Naive thymus-derived CD8-positive, alpha-beta T cell (primary cell): Measurements from ENCODE around the gene SHB. TPM values are rescaled to one million over a fixed set of nuclear protein-coding genes. Genes with fewer than 3 reads are reported as not detected.

ENCODE experiments used
- ATAC-seq, 2 donors: fragments of 150-1000 bp; cut with Tn5 transposase in 1 of 2; sonication (Bioruptor Pico), chemical (Tn5 transposase) in 1 of 2; 1 replicate in 1 of 2; 2 replicates in 1 of 2; pipeline ENCODE4 v1.10.0; 2021; ENCODE audit warnings: mild to moderate bottlenecking in 2 of 2, moderate library complexity in 2 of 2
- POLR2A ChIA-PET: fragments of 350-600 bp; sonication (Branson Sonifier 250); formaldehyde crosslinking; loops from one replicate; lab custom pipeline; 2021; ENCODE audit warnings: antibody characterized with exemption; lab: Charles Lee
- DNase-seq, 10 donors: peaks; one replicate each; pipeline versions ENCODE4 v3.0.0 to v3.0.0-alpha.2; 2020 to 2022
- H3K27ac Mint-ChIP-seq, 10 donors: one replicate each; pipeline ENCODE4 v1.8.0; 2020 to 2022; ENCODE audit warnings: mild to moderate bottlenecking in 10 of 10, mixed read lengths in 10 of 10, moderate library complexity in 4 of 10, inconsistent platforms in 1 of 10
- H3K27me3 Mint-ChIP-seq, 5 donors: one replicate each; pipeline ENCODE4 v1.8.0; 2021 to 2022; ENCODE audit warnings: mixed read lengths in 5 of 5
- H3K36me3 Mint-ChIP-seq, 3 donors: one replicate each; pipeline ENCODE4 v1.8.0; 2020 to 2022; ENCODE audit warnings: mixed read lengths in 3 of 3, mild to moderate bottlenecking in 2 of 3, inconsistent platforms in 1 of 3
- H3K4me1 Mint-ChIP-seq, 4 donors: one replicate each; pipeline ENCODE4 v1.8.0; 2021 to 2022; ENCODE audit warnings: mixed read lengths in 4 of 4
- H3K4me3 Mint-ChIP-seq, 10 donors: one replicate each; pipeline ENCODE4 v1.8.0; 2020 to 2022; ENCODE audit warnings: mild to moderate bottlenecking in 10 of 10, mixed read lengths in 10 of 10, moderate library complexity in 6 of 10, inconsistent platforms in 1 of 10
- H3K9me3 Mint-ChIP-seq, 9 donors: one replicate each; pipeline ENCODE4 v1.8.0; 2020 to 2022; ENCODE audit warnings: mixed read lengths in 9 of 9, mild to moderate bottlenecking in 3 of 9, inconsistent platforms in 1 of 9, moderate library complexity in 1 of 9
- polyA plus RNA-seq, 3 donors: library from polyadenylated mRNA; unstranded; fragments of 300-500 nt; fragmentation: Illumina TruSeq; gene quantifications; one replicate each; pipeline ENCODE4 v1.2.3, GENCODE V29; 2021
- total RNA-seq, 8 experiments: library from RNA in 2 of 8; stranded (reverse) in 2 of 8; gene quantifications; one replicate each; pipeline ENCODE4 v1.2.3 and lab custom pipeline; 2021 to 2026

The SHB gene
- total and polyA plus RNA-seq, 5 experiments from 2014 or later: 0.20 to 1.2 (median 0.54) TPM

DNA sequence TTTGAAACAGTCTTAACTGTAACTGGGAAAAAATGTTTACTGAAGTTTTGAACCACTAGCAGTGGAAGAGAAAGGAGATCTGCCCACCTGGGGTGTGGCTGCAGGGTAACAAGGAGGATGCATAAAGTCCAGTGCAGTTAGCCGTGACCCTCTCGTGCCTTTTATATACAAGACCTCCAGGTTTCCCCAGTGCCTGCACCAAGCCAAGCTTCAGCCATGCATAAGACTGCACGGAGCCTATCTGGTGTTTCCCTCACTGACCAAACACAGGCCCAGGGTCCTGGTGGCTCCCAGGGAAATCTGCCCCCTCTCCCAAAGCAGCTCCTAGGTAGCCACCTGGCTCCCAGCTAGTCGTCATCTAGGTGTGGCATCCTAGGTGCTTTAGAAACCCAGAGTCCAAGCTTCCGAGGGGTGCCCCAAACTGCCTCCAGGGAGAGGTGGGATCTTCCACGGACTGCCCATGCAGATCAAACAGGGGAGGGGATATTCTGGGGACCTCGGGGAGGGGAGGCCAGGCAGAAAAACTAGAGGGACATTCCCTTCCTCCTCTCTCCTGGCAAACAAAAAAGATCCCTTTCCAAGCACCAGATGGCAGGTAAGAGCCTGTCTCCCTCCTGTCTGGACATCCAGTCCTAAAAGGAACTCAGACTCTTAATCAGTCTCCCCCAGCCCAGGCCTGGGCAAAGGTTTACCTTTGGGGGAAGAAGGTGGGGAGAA, 2.7 kb downstream of the SHB start:
- Mint-ChIP-seq H3K27me3 (peaks cover 0 to 7% (median 0%) of the 10 kb centered on the region in 5 donors), H3K36me3 (no peaks in the 10 kb centered on the region), H3K4me3 (peak overlapping the region; percentile 69 to 93 (median 86)), H3K27ac (peak overlapping the region in 4 of 10 donors; percentile 27 to 82 (median 56)), H3K9me3 (no peaks in the 10 kb centered on the region), H3K4me1 (peaks cover 17 to 35% (median 26%) of the 10 kb centered on the region in 4 donors)
- POLR2A ChIA-PET: no interaction called here
- no peak for DNase-seq
- ATAC-seq: no peak

DNA sequence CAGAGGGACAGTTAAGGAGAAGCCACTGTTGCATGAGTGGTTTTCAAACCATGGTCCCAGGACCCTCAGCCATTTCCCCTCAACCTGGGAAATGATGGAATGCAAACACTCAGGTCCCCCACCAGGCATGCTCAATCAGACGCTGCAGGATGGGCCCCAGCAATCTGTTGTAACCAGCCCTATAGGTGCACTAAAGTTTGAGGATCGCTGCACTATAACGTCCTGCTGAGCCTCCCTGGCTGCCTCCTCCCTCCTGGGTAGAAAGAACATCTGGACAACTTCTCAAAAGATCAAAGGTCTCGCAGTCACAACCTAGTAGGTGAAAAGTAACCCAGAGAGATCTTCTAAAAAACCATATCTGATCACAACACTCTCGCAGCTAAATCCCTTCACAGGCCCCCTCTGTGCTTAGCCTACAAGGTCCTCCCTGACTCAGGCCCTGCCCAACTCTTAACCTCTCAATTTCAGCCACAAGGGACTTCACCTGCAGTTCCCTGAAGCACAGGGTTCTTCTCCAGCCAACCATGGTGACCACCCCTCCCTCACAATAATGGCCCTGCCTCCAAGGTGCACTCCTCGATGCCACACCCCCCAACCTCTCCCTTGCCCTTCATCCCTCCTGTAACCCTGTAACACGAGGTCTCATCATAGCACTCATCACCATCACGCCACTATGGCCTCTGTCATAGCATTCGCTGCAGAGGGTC, 3.5 kb downstream of the SHB start:
- peak overlapping the region in 1 of 10 donors; percentile 54 for H3K4me3 Mint-ChIP-seq
- H3K4me1 Mint-ChIP-seq: peaks cover 14 to 26% (median 19%) of the 10 kb centered on the region in 4 donors
- H3K27me3 Mint-ChIP-seq: peaks cover 0 to 7% (median 0%) of the 10 kb centered on the region in 5 donors
- DNase-seq (no peak), ATAC-seq (no peak)
- POLR2A ChIA-PET: no interaction called here
- H3K27ac Mint-ChIP-seq: no peak overlapping the region
- no peaks in the 10 kb centered on the region for H3K9me3 Mint-ChIP-seq
- no peaks in the 10 kb centered on the region for H3K36me3 Mint-ChIP-seq

DNA sequence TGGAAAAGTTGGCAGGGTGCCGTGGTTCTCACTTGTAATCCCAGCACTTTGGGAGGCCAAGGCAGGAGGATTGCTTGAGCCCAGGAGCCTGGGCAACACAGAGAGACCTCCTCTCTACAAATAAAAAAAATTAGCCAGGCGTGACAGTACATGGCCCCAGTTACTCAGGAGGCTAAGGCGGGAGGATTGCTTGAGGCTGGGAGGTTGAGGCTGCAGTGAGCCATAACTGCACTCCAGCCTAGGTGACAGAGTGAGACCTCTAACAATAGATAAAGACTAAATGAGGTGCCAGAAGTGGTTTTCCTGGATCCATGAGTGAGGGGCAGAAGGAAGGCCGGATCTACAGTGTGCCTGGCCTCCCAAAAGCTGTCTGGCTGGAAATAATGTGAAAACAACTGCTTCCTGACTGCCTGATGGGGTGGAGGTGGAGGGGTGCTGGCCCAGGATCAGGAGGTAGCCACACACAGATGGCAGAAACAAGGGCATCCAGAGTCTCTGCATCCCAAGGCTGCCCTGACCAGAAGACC, 4.1 kb downstream of the SHB start:
- ATAC-seq: no peak
- no peaks in the 10 kb centered on the region for H3K9me3 Mint-ChIP-seq
- H3K27me3 Mint-ChIP-seq: peaks cover 0 to 7% (median 0%) of the 10 kb centered on the region in 5 donors
- POLR2A ChIA-PET: no interaction called here
- H3K4me1 Mint-ChIP-seq: peaks cover 14 to 23% (median 15%) of the 10 kb centered on the region in 4 donors
- DNase-seq: no peak
- no peaks in the 10 kb centered on the region for H3K36me3 Mint-ChIP-seq
- H3K27ac Mint-ChIP-seq: peak overlapping the region in 1 of 10 donors; percentile 35
- no peak overlapping the region for H3K4me3 Mint-ChIP-seq

DNA sequence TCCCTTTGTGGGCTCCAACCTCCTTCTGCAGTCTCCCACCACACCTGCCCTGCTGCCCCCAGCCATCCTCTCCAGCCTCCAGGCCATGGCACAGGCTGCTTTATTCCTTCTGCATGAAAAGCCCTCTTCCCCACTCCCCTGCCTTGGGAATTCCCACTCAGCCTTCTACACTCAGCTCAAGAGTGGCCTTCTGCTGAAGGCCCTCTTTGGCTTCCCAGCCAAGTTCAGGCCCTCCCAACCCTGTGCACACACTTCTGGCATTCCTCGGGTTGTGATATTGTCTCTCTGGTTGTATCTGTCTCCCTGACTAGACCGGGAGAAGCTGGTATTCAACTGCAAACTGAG, 5.7 kb downstream of the SHB start:
- Mint-ChIP-seq H3K4me3 (no peak overlapping the region), H3K27me3 (peaks cover 0 to 7% (median 0%) of the 10 kb centered on the region in 5 donors), H3K27ac (peak overlapping the region in 1 of 10 donors; percentile 28), H3K9me3 (no peaks in the 10 kb centered on the region), H3K4me1 (peaks cover 11 to 18% (median 15%) of the 10 kb centered on the region in 4 donors), H3K36me3 (no peaks in the 10 kb centered on the region)
- POLR2A ChIA-PET: no interaction called here
- DNase-seq (no peak), ATAC-seq (no peak)

DNA sequence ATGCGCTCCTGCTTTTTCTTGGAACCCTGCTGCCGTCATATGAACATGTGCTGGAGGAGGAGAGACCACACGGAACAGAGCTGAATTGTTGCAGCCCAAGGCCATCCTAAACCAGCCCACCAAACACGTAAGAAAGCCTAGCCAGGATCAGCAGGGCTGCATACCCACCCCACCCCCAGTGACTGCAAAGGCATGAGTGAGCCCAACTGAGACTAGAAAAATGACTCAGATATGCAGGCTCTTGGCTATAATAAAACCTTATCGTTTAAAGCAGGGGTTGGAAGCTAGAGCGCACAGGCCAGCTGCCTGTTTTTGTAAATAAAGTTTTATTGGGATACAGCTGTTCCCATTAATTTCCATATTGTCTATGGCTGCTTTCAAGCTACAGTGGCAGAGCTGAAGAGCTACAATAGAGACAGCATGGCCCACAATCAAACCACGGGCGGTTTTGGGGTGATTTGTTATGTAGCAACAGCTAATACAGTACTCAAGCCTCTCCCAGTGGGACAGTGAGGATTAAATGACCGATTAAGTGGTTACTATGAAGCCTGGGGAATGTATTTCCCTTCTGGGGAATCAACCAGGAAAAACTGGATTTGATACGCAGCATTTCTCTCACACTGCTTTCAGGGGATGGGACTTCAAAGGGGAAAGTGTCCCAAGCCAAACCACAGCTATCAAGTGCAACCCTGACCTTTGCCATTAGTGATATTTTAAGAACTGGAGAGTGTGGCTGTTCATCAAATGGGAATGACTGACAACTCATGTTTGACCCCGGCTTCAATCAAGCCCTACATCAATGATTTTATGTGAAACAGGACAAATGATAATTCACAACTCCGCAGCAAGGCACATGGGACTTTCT, 6.3 kb downstream of the SHB start:
- Mint-ChIP-seq H3K27ac (peak overlapping the region in 1 of 10 donors; percentile 30), H3K9me3 (peaks cover 0 to 2% (median 0%) of the 10 kb centered on the region in 9 donors), H3K4me3 (no peak overlapping the region), H3K4me1 (peaks cover 11 to 21% (median 15%) of the 10 kb centered on the region in 4 donors), H3K36me3 (no peaks in the 10 kb centered on the region), H3K27me3 (peaks cover 0 to 7% (median 0%) of the 10 kb centered on the region in 5 donors)
- DNase-seq (no peak), ATAC-seq (no peak)
- POLR2A ChIA-PET: no interaction called here

DNA sequence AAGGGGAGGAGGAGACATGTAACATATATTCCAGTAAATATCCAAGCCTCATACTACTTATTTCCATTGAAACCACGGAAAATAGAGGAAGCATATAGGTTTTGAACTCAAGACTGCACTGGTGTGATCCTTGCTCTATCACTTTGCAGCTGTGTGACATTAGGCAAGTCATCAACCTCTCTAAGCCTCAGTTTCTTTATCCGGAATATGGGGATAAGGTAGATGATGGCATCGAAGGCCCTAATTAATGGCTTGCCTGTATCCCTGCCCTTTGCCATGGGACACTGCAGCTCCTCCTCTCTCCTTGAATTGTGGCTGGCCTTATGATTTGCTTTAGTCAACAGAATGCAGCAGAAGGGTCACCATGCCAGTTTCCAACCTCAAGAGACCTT, 6.9 kb downstream of the SHB start:
- Mint-ChIP-seq H3K4me3 (no peak overlapping the region), H3K27me3 (peaks cover 0 to 7% (median 0%) of the 10 kb centered on the region in 5 donors), H3K27ac (peak overlapping the region in 1 of 10 donors; percentile 30), H3K36me3 (no peaks in the 10 kb centered on the region), H3K9me3 (peaks cover 0 to 2% (median 0%) of the 10 kb centered on the region in 9 donors), H3K4me1 (peaks cover 6 to 19% (median 10%) of the 10 kb centered on the region in 4 donors)
- no peak for DNase-seq
- POLR2A ChIA-PET: no interaction called here
- no peak for ATAC-seq

DNA sequence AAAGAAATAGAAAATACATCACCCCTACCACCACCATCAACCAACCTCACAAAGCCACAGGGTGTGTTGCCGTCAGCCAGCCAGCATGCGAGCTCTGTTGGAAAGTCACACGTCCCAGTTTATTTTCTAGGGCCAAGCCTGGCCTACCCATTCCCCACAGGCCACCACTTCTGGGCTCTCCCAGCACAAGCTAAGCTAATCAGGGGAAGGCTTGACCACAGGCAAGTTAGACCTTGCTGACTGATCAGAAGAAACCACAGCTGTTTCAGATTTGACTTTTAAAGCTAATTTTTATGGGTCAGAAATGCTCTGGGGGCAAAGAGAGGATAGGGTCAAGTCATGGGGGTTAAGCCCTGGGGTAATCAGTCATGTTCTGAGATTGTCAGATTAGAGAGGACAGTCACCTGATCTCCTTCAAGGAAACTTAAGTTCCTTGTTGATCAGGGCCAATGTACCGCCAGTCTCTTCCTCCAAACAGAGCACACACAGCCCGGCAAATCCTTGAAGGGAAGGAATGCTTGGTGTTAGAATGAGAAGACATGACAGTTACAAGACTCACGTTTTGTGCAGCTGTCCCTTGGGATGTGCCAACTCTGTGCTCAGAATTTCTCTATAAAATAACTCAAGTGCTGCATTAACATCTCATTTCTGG, 7.6 kb downstream of the SHB start:
- Mint-ChIP-seq H3K4me3 (no peak overlapping the region), H3K27me3 (peaks cover 0 to 7% (median 0%) of the 10 kb centered on the region in 5 donors), H3K4me1 (peaks cover 0 to 16% (median 4%) of the 10 kb centered on the region in 4 donors), H3K9me3 (peaks cover 0 to 2% (median 0%) of the 10 kb centered on the region in 9 donors), H3K36me3 (no peaks in the 10 kb centered on the region), H3K27ac (no peak overlapping the region)
- DNase-seq (no peak), ATAC-seq (no peak)
- POLR2A ChIA-PET: no interaction called here

DNA sequence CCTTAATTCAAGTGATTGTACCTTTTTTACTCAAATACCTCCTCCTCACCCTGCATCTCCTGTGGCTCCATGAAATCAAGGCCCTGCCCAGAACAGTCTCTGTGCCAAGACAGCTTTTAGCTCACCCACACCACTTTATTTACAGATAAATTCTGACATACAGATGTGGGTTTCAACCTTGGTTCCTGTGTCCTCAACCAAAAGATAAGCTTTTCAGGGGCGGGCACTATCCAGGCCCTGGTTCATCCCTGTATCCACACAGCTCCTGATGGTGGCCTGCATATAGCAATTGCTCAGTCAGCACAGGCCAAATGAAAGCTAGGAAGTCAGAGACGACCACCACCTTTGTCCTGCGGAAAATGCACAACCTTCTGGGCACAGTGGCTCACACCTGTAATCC, 8.3 kb downstream of the SHB start:
- ATAC-seq: no peak
- no peak for DNase-seq
- POLR2A ChIA-PET: no interaction called here
- peaks cover 0 to 12% (median 4%) of the 10 kb centered on the region in 4 donors for H3K4me1 Mint-ChIP-seq
- H3K9me3 Mint-ChIP-seq: peaks cover 0 to 2% (median 0%) of the 10 kb centered on the region in 9 donors
- H3K27ac Mint-ChIP-seq: no peak overlapping the region
- no peaks in the 10 kb centered on the region for H3K36me3 Mint-ChIP-seq
- H3K4me3 Mint-ChIP-seq: no peak overlapping the region
- peaks cover 0 to 2% (median 0%) of the 10 kb centered on the region in 5 donors for H3K27me3 Mint-ChIP-seq

DNA sequence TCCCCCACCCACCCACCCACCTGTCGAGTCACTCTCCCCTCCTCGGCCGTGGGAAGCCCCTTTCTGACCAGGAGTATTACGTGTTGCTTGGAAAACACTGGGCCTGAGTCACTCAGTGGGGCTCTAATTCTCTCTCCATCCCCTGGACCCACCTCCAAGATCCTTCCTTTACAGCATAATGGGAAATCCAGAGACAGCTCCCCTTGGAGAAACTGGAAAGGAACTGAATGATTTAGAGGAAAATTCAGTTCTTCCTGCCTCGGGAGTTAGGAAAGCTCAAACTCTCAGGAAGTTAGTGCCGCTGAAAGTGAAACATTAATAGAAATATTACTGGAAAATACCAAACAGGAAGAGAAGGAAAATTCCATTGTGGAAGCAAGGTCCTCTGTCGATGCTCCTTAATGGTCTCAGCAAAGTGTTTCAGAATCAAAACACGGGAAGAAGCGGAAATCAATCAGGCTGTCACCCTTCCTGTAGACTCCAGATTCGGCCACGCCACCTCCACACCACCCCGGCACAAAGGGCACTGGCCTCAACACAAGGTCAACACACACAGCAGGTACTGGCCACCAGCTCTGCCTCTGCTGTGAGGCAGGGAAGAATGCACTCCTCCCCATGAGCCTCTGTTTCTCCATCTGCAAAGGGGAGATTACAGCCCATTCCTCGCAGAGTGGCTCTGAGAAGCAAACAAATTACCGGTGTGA, 9.6 kb downstream of the SHB start:
- Mint-ChIP-seq H3K9me3 (peaks cover 0 to 2% (median 0%) of the 10 kb centered on the region in 9 donors), H3K36me3 (no peaks in the 10 kb centered on the region), H3K27ac (no peak overlapping the region), H3K4me3 (no peak overlapping the region), H3K27me3 (peaks cover 0 to 3% (median 0%) of the 10 kb centered on the region in 5 donors), H3K4me1 (peaks cover 0 to 11% (median 4%) of the 10 kb centered on the region in 4 donors)
- POLR2A ChIA-PET: no interaction called here
- no peak for ATAC-seq
- DNase-seq: no peak

DNA sequence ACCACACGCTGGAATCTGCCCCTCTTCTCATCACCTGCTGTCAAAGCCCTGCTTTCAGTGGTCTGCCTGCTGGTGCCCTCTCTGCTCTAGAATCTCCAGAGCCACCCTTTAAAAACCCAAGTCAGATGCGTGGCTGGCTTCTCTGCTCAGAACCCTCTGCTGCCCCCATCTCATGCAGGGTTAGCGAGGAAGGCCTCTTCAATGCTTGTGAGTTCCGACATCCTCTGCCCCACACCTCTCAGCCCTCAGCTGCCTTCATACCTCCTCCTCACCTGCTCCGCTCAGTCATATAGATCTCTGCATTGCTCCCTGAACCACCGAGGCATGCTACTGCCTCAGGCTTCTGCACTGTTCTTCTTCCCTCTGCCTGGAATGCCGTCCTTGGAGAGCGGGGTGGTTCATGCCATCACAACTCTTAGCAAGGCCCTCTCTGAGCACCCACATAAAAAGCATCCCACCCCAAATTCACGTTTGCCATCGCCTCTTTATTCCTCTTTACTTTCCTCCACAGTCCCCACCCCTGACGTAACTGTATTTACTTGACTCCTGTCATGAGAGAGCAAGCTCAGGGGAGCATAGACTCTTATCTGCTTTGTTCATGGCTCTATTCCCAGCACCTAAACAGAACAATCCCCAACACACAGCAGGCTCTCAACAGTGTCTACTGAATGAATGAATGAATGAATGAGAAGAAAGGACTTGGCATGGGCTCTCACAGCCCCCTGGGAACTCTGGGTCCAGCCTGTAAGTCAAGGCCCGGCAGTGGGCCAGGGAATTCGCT, 10.4 kb downstream of the SHB start:
- peaks cover 0 to 3% (median 0%) of the 10 kb centered on the region in 5 donors for H3K27me3 Mint-ChIP-seq
- POLR2A ChIA-PET: no interaction called here
- no peak for ATAC-seq
- peaks cover 0 to 8% (median 4%) of the 10 kb centered on the region in 4 donors for H3K4me1 Mint-ChIP-seq
- no peak overlapping the region for H3K4me3 Mint-ChIP-seq
- DNase-seq: no peak
- no peaks in the 10 kb centered on the region for H3K36me3 Mint-ChIP-seq
- H3K27ac Mint-ChIP-seq: peak overlapping the region in 2 of 10 donors; percentile 20 to 47
- H3K9me3 Mint-ChIP-seq: peaks cover 0 to 2% (median 0%) of the 10 kb centered on the region in 9 donors
